Kidney epithelial cell (primary cell): ENCODE data around the gene LNX2. TPM values are rescaled to one million over a fixed set of nuclear protein-coding genes. Genes with fewer than 3 reads are reported as not detected.

ENCODE experiments used
- DNase-seq: peaks from one replicate; pipeline ENCODE4 v3.0.0-alpha.2; 2010; ENCODE audit warnings: low read depth
- H3K27me3 ChIP-seq: 2 replicates; pipeline ENCODE4 v1.6.0; 2011; ENCODE audit warnings: low read length; ENCODE audit not compliant: control insufficient read depth, insufficient read depth
- H3K36me3 ChIP-seq: 2 replicates; pipeline ENCODE4 v1.5.1; 2011; ENCODE audit warnings: low read length; ENCODE audit not compliant: control insufficient read depth, insufficient read depth
- H3K4me3 ChIP-seq: 2 replicates; pipeline ENCODE4 v1.5.1; 2011; ENCODE audit warnings: low read depth, mild to moderate bottlenecking, control low read depth, low read length
- CTCF ChIP-seq: IDR thresholded peaks from 2 replicates; pipeline ENCODE4 v1.5.1; 2011; ENCODE audit warnings: mild to moderate bottlenecking, moderate library complexity, low read length, control low read depth, inconsistent platforms; ENCODE audit not compliant: insufficient read depth, poor library complexity, severe bottlenecking
- total RNA-seq: library from RNA; depleted of rRNA; stranded (reverse); fragments of >200 nt; gene quantifications from 2 replicates; pipeline ENCODE4 v1.2.3, GENCODE V29; 2015

Gene LNX2
- total RNA-seq, 1 donor from 2014 or later: 11.4 TPM

- no peak for TF ChIP-seq CTCF
- no peak for DNase-seq
- H3K27me3 ChIP-seq: no peaks in the 10 kb centered on the region
- H3K36me3 ChIP-seq: no peaks in the 10 kb centered on the region
- H3K4me3 ChIP-seq: no peak overlapping the region
Measured at GRCh38 chr13:27549406-27549981, 70.8 kb downstream of the LNX2 start.

DNA sequence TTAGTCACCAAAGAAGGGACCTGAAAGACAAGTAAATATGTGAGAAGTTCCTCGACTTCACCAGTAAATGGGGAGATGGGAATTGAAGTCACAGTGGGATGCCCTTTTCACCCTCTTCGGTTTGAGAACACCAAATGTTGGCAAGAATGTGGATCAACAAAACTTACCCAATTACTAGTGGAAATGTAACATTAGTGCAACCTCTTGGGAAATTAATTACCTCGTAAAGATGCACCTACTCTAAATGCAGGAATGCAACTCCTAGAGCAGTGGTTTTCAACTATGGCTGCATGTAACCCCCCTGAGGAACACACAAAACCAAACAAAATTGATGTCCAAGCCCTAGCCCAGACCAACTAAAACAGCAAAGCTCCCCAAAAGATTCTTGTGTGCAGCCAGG lies 78.1 kb downstream of the LNX2 start:
- no peak for TF ChIP-seq CTCF
- DNase-seq: no peak
- Histone ChIP-seq H3K27me3 (no peaks in the 10 kb centered on the region), H3K4me3 (no peak overlapping the region), H3K36me3 (no peaks in the 10 kb centered on the region)

DNA sequence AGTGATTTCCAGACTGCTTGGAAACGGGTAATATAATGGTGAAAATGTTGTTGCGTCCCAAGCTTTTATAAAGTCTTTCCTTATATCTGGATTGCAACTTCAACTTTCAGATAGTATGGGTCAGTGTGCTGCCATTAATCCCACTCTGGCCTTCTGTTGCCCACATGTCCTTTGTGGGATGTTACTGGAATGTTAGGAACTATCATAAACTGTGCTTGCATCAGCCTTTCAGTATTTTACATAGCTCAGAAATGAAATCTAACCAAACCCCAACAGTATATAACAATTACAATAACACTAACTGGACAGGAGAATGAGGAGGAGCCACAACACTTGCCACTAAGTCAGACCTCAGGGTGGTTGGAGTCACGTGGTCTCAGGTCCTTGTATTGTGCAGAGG lies 78.9 kb downstream of the LNX2 start:
- H3K4me3 ChIP-seq: no peak overlapping the region
- no peaks in the 10 kb centered on the region for H3K36me3 ChIP-seq
- no peaks in the 10 kb centered on the region for H3K27me3 ChIP-seq
- TF ChIP-seq CTCF: no peak
- no peak for DNase-seq

DNA sequence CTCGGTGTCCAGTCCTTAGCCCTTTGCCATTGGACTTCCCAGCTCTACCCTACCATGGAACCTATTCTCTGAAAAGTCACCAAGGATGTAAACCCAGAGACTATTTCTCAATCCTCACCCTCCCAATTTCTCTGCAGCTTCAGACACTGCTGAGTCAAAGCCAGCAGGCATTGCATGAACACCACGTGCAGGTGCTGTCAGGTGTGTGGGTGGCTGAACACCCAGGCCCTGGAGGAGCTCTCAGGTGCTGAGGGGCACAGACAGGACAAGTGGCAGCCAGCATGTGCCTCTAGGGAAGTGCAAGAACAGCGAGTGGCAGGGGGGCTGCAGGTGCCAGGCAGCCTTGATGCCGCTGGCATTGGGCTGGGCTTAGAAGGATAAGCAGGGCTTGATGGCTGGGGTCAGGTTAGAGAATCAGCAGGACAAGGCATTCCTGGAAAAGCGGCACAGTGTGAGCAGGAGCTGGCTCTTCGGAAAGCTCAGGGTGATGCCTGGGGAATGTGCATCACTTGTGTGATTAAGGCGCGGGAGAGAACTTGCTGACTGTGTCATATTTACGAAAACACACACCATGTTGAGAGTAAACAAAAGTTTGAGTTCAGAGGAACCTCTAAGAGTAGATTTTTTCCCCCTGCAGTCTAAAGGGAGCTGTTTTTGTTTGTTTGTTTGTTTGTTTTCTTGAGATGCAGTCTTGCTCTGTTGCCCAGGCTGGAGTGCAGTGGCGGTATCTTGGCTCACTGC lies 83.8 kb downstream of the LNX2 start:
- no peaks in the 10 kb centered on the region for H3K27me3 ChIP-seq
- no peak overlapping the region for H3K4me3 ChIP-seq
- no peaks in the 10 kb centered on the region for H3K36me3 ChIP-seq
- DNase-seq: no peak
- no peak for TF ChIP-seq CTCF

GRCh38 chr13:27535546-27535945 lies 84.8 kb downstream of the LNX2 start:
- H3K27me3 ChIP-seq: no peaks in the 10 kb centered on the region
- no peaks in the 10 kb centered on the region for H3K36me3 ChIP-seq
- H3K4me3 ChIP-seq: no peak overlapping the region
- no peak for TF ChIP-seq CTCF
- DNase-seq: no peak

DNA sequence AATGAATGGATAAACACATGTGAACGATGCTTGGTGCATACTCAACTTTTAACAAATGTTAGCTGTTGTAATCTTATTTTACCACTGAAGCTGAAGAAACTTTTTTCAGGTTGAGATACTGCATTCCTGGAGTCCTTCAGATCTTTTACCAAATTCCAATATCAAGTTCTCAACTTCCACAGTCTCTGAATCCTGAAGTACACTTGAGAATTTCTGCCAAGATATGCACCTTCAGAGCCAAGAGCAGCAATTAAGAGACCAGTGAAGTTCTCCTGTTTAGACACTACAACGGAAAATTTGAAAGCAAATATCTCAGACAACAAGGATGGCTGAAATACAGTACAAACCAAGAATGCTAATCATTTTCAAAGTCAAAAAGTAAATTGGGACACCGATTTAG lies 85.3 kb downstream of the LNX2 start:
- DNase-seq: no peak
- Histone ChIP-seq H3K36me3 (no peaks in the 10 kb centered on the region), H3K4me3 (no peak overlapping the region), H3K27me3 (no peaks in the 10 kb centered on the region)
- no peak for TF ChIP-seq CTCF
